CMK (cell line): ENCODE measurements around the gene NT5DC3.
"Not testable (repeated sequence)": the region's sequence is repeated elsewhere in the genome, so short reads cannot be mapped to it uniquely, and the experiment has no call there.

Experiments used
- DNase-seq: peaks from one replicate; pipeline ENCODE4 v3.0.0-alpha.2; 2010; ENCODE audit warnings: low read depth

Gene NT5DC3

DNA sequence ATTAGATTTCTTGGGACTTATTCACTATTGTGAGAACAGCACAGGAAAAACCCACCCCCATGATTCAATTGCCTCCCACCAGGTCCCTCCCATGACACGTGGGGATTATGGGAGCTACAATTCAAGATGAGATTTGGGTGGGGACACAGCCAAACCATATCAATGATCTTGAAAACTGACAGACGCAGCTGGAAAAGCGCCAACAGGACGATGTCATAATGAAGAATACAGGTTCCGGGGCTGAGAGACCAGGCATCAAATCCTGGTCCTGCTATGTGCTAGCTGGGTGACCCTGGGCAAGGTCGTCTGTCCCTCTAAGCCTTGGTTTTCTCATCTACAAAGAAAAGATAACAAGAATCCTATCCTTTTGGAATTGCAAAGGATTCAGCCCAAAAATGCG, 31.4 kb downstream of the NT5DC3 start:
- DNase-seq: not testable (repeated sequence)

DNA sequence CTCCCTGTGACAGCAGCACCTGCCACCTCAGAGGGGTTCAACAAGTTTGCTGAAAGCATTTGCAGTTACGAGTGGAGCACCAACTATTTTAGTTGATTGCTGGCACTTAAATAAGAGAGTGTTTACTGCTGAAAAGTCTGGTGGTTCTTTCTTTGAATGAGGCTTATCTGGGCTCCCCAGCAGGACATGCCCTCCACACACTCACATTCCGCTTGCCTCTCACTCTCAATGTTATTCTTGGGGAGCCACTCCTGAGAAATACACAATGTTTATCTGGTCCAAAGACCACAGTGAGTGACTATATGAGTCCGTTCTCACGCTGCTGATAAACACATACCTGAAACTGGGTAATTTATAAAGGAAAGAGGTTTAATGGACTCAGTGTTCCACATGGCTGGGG, 31.9 kb downstream of the NT5DC3 start:
- DNase-seq: no peak

GRCh38 chr12:103808239-103808880, 32.7 kb downstream of the NT5DC3 start:
- DNase-seq: no peak

GRCh38 chr12:103807561-103808238, 33.3 kb downstream of the NT5DC3 start:
- DNase-seq: no peak

DNA sequence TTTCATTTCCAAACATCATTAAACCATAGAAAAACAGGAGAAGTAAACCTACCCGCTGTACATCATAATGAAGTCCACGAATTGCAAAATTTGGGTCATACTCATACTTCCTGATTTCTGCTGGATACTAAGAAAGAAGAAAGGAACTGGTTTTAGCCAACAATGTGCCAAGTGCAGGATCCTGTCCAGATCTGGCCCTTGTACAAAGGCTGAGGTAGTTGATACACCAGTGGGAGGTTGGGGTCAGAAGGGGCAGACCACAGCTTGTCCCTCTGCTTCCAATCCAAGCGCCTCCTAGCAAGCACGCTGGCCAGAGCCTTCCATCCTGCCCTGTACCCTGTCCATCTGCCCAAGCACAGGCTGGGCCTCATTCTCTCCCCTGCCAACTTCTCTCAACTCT, 34.2 kb downstream of the NT5DC3 start:
- DNase-seq: no peak

- DNase-seq: no peak
Observed at GRCh38 chr12:103805655-103806360, 35.2 kb downstream of the NT5DC3 start.

DNA sequence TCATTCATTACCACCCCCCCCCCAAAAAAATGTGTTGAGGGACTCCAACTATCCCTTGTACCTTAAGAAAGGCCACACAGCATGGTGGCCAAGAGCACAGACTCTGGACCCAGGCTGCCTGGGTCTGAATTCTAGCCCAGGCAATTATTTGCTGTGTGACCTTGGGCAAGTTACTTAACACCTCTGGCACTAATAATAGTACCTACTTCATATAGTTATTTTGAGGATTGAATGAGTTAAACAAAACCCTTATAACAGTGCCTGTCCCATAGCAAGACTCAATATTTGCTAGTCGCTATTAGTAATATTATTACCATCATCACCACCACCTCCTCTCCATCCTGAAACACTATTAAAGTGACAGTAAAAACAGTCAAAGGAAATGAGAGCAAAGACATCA, 37.2 kb downstream of the NT5DC3 start:
- DNase-seq: no peak

DNA sequence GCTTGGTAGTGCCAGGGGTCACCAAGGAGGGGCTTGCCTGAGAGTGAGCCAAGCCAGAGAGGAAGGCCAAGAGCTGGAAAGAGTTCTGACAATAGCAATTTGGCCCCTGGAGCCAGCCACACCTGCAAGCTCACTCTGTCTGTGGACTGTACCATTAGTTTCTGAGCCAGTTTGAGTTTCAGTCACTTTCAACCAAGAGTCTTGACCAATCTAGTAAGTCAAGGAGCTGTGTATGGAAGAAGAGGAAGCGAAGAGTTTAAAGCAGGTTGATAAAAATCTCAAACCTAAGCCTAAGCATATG, 38.5 kb downstream of the NT5DC3 start:
- no peak for DNase-seq

GRCh38 chr12:103801709-103802585, 39.1 kb downstream of the NT5DC3 start:
- no peak for DNase-seq

- DNase-seq: no peak
Observed at GRCh38 chr12:103799857-103800771, 40.9 kb downstream of the NT5DC3 start.

DNA sequence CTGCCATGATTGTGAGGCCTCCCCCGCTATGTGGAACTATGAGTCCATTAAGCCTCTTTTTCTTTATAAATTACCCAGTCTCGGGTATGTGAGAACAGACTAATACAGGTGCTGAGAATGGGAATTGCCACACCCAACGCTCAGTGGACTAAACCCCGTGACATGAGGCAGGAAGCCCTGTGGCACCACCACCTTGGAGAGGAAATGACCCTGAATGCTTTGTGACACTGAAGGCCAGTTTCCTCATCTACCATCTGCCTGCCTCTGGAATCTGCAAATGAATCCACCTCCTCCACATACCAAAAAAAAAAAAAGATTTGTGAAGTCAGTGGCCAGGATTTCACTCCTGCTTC, 41.6 kb downstream of the NT5DC3 start:
- DNase-seq: no peak

DNA sequence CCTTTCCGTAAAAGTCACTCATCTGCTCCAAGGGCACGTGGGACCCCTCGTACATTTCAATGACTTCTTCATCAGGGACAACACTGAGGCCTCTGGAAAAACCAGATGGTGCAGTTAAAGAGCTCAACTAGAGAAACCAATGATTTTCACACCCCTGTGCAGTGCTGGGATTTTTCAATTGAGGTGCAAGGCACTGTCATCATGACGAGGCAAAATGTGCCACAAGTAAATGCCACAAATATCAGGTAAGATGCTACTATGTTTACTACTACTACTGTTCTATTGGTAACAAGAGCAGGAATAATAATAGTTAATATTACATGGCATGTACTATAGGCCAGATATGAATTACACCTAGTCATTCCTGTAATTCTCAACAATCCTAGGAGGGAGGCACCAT, 42.4 kb downstream of the NT5DC3 start:
- DNase-seq: no peak

- no peak for DNase-seq
Observed at GRCh38 chr12:103794309-103795213, 46.5 kb downstream of the NT5DC3 start.

DNA sequence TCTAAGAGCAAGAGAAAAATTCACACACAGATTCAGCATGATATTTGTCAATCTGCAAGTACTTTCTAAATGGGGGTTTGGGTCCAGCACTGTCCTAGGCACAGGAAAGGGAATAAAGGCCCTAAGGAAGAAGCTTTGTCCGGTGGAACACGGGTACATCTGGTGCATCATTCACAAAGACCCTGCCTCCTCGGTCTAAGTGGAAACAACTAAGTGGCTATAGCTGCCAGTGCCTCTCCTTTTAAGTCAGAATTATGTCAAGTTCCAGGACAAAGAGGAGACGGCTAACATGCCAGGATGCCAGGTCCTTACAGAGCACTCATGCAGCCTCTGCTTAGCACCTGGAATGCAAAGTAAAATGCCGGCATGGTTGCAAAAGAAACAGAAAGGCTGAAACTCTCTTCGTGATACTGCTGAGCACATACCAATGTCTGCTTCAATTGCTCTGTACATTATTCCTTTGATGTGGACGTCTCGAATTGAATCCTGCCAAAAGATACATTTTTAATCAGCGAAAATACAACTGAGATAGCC, 47.5 kb downstream of the NT5DC3 start:
- DNase-seq: no peak

GRCh38 chr12:103793046-103793445, 48.0 kb downstream of the NT5DC3 start:
- DNase-seq: no peak

DNA sequence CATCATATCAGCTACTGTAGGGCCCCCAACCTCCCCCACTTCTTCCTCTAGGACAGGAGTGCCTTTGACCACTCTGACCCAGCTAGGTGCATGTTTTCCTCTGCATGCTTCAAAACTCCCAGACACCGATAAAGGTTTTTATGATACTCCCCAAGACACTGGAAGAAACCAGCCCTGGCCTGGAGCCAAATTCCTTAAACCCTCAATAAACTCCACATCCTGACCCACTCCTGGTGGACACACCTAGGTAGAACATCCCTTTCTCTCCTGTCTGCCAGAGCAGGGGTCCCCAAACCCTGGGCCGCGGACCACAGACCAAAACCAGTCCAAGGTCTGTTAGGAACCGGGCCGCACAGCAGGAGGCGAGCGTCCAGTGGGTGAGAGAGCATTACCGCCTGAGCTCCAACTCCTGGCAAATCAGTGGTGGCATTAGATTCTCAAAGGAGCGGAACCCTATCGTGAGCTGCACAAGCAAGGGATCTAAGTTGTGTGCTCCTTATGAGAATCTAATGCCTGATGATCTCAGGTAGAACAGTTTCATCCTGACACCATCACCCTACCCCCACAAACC, 49.6 kb downstream of the NT5DC3 start:
- DNase-seq: no peak

DNA sequence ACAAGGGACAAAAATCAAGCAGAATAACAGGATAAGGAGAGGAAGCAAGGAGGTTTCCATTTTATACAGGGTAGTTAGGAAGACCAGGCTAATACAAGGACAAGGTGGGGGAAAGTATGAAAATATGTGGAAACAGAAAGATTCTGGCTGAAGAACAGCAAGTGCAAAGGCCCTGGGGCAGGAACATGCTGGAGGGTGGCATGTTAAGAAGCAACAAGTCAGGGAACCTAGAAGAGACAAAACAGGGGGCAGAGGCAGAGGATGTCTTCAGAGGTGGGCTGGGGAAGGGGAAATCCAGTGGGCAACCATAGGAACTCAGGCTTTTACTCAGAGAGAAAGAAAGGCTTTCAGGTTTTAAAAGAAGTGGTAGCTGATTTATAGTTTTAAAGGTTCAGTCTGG, 54.8 kb downstream of the NT5DC3 start:
- DNase-seq: no peak

DNA sequence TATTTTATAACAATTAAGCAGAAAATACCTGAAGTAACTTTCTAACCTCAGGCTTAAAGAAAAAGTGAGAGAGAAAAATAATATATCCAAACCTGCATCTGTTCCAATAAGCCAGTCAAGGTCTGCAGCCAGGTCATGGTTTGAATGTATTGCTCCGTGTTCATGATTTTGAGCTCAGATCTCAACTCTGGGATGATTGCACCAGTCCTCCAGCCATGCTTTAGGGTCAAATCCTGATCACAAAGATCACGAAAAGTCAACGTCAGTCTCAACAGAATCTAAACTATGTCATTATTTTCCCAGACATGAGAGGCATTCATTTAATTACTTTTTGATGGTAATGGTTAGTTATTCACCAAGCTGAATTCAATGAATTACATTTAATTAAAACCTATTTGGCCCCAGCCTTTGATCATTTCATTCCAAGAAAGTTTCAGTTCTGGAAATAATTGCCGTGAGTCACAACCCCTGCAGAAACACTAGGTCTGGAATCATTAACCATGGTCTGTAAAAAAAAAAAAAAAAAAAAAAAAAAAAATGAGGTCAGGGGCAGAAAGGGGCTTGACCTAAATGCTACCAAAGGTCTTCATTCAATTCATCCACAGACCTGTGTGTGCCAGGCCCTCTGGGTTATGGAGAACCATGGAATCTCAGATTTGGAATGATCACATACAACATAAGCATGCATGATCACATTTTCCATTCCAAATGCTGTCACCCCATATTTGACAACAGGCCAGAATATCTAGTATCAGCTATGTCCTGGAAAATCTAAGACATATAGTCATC, 55.6 kb downstream of the NT5DC3 start:
- no peak for DNase-seq
